Mucosa of descending colon (tissue), 3 donors: Measurements from ENCODE around the gene RAB13. TPM values are rescaled to one million over a fixed set of nuclear protein-coding genes. Genes with fewer than 3 reads are reported as not detected.

ENCODE experiments used
- ATAC-seq: fragments of 200-7000 bp; cut with Tn5 transposase; one replicate; pipeline ENCODE4 v1.9.1; 2020; ENCODE audit warnings: mild to moderate bottlenecking, moderate library complexity
- DNase-seq, 3 donors: peaks; one replicate each; pipeline ENCODE4 v3.0.0-alpha.2; 2020
- H3K36me3 ChIP-seq: fragments of 200-600 bp; one replicate; pipeline ENCODE4 v1.8.0; 2021; ENCODE audit warnings: low read depth, mild to moderate bottlenecking
- H3K4me1 ChIP-seq: fragments of 200-600 bp; one replicate; pipeline ENCODE4 v1.8.0; 2021; ENCODE audit warnings: low read depth, mild to moderate bottlenecking
- H3K4me3 ChIP-seq: fragments of 200-600 bp; one replicate; pipeline ENCODE4 v1.8.0; 2021; ENCODE audit warnings: mild to moderate bottlenecking
- H3K9me3 ChIP-seq: fragments of 200-600 bp; one replicate; pipeline ENCODE4 v1.8.0; 2021; ENCODE audit warnings: mild to moderate bottlenecking
- CTCF ChIP-seq: fragments of 200-600 bp; IDR thresholded peaks from one replicate; pipeline ENCODE4 v1.8.0; 2022; ENCODE audit warnings: antibody characterized with exemption, mild to moderate bottlenecking
- intact Hi-C, 2 donors: fragments of 100-400 bp; cut with DNase I in 1 of 2; cut with micrococcal nuclease in 1 of 2; formaldehyde crosslinking; loops; one replicate each; pipeline versions ENCODE4 v1.11.0 to v1.11.1; 2022; cut with DNase I, micrococcal nuclease
- total RNA-seq, 3 donors: library from RNA; stranded (reverse); fragmentation: NEBNext Ultra II Directional in 2 of 3; extraction: Animal tissue kit (Norgen Biotek cat#: 25700) in 2 of 3; gene quantifications; one replicate each; pipeline versions ENCODE4 v1.2.1 to v1.2.4, GENCODE V29; 2021 to 2023
- donor health status: DM: no; HTN: no; CAD: no; lungs with moderate emphysema.
- donor health status: DM: no; HTN: no; CAD: no.
- donor health status: DM: no; HTN: yes; CAD: no.

RAB13 gene
- total RNA-seq, 3 donors from 2014 or later, result 55.4 to 82.5 (median 77.5) TPM

- no peak overlapping the region for H3K4me3 ChIP-seq
- DNase-seq, result no peak
- H3K36me3 ChIP-seq, result peaks cover 4% of the 10 kb centered on the region
- no peaks in the 10 kb centered on the region for H3K9me3 ChIP-seq
- TF ChIP-seq CTCF, result no peak
- ATAC-seq, result no peak
- H3K4me1 ChIP-seq, result no peaks in the 10 kb centered on the region
- intact Hi-C loops, result no loop called here
Observed at GRCh38 chr1:153939476-153939875, 46.7 kb downstream of the RAB13 start.

- intact Hi-C loops, result no loop called here
- ATAC-seq (no peak), DNase-seq (no peak)
- Histone ChIP-seq H3K36me3 (peaks cover 6% of the 10 kb centered on the region), H3K4me1 (no peaks in the 10 kb centered on the region), H3K4me3 (no peak overlapping the region), H3K9me3 (no peaks in the 10 kb centered on the region)
- no peak for TF ChIP-seq CTCF
Observed at GRCh38 chr1:153938996-153939395, 47.1 kb downstream of the RAB13 start.

- Histone ChIP-seq H3K36me3 (peaks cover 7% of the 10 kb centered on the region), H3K9me3 (no peaks in the 10 kb centered on the region), H3K4me1 (no peaks in the 10 kb centered on the region), H3K4me3 (no peak overlapping the region)
- intact Hi-C loops, result no loop called here
- no peak for DNase-seq
- ATAC-seq, result no peak
- TF ChIP-seq CTCF, result no peak
Observed at GRCh38 chr1:153937331-153937730, 48.8 kb downstream of the RAB13 start.

- intact Hi-C loops, result no loop called here
- ATAC-seq, result no peak
- Histone ChIP-seq H3K4me3 (no peak overlapping the region), H3K9me3 (no peaks in the 10 kb centered on the region), H3K4me1 (no peaks in the 10 kb centered on the region), H3K36me3 (peaks cover 7% of the 10 kb centered on the region)
- peak in 1 of 3 donors; percentile 33 for DNase-seq
- no peak for TF ChIP-seq CTCF
Observed at GRCh38 chr1:153936011-153936802, 49.9 kb downstream of the RAB13 start.

GRCh38 chr1:153934746-153935145 is 51.4 kb downstream of the RAB13 start:
- H3K4me3 ChIP-seq, result no peak overlapping the region
- peaks cover 7% of the 10 kb centered on the region for H3K36me3 ChIP-seq
- ATAC-seq (no peak), DNase-seq (peak in 1 of 3 donors; percentile 34)
- H3K9me3 ChIP-seq, result no peaks in the 10 kb centered on the region
- no peaks in the 10 kb centered on the region for H3K4me1 ChIP-seq
- intact Hi-C loops, result no loop called here
- TF ChIP-seq CTCF, result no peak
